PFSK-1 (cell line): ENCODE measurements around the gene OR52J3.

Source experiments
- FOXP2 ChIP-seq: optimal IDR thresholded peaks from 2 replicates; pipeline ENCODE3; 2011; ENCODE audit warnings: borderline replicate concordance, control low read depth, inconsistent platforms; ENCODE audit not compliant: insufficient read depth; ENCODE audit errors: extremely low read length, extremely low read depth
- POLR2AphosphoS5 ChIP-seq: IDR thresholded peaks from 2 replicates; pipeline ENCODE4 v1.6.1; 2012; ENCODE audit warnings: low read depth, mild to moderate bottlenecking, control low read depth, low read length, moderate library complexity
- SIN3A ChIP-seq: IDR thresholded peaks from 2 replicates; pipeline ENCODE4 v1.6.1; 2012; ENCODE audit warnings: mild to moderate bottlenecking, low read length, moderate library complexity, borderline replicate concordance; ENCODE audit not compliant: insufficient read depth
- TAF1 ChIP-seq: IDR thresholded peaks from 2 replicates; pipeline ENCODE4 v1.6.1; 2012; ENCODE audit warnings: low read length, control low read depth, borderline replicate concordance; ENCODE audit not compliant: insufficient read depth
- TF ChIP-seq, protein P1 (sequence below), 2 experiments: IDR thresholded peaks; 2 replicates each; pipeline versions ENCODE4 v1.6.1 to v1.8.0; 2011 to 2012; ENCODE audit warnings: low read depth in 2 of 2, low read length in 2 of 2, control low read depth in 1 of 2, inconsistent platforms in 1 of 2, mild to moderate bottlenecking in 1 of 2, moderate library complexity in 1 of 2; ENCODE audit not compliant: insufficient read depth in 1 of 2

The OR52J3 gene

DNA sequence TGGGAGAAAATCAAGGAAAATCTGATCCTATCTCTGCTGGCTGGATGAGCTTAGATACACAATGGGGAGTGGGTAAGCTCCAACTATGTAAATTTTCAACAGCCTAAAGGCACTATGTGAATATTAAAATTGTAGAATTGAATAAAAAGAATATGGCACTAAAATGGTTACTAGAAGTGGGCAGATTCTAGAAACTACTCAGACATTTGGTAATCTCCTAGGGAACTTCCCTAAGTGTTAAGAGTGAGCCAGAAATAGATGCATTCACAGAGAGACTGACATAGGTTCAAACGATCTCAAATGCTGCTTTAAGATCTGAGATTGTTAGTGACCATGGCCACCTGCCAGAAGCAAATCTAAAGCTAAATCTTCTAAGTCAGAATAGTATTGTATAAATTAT is 18.7 kb downstream of the OR52J3 start:
- TF ChIP-seq POLR2AphosphoS5 (no peak), TAF1 (no peak), FOXP2 (no peak), SIN3A (no peak)
- TF ChIP-seq, protein P1, sequence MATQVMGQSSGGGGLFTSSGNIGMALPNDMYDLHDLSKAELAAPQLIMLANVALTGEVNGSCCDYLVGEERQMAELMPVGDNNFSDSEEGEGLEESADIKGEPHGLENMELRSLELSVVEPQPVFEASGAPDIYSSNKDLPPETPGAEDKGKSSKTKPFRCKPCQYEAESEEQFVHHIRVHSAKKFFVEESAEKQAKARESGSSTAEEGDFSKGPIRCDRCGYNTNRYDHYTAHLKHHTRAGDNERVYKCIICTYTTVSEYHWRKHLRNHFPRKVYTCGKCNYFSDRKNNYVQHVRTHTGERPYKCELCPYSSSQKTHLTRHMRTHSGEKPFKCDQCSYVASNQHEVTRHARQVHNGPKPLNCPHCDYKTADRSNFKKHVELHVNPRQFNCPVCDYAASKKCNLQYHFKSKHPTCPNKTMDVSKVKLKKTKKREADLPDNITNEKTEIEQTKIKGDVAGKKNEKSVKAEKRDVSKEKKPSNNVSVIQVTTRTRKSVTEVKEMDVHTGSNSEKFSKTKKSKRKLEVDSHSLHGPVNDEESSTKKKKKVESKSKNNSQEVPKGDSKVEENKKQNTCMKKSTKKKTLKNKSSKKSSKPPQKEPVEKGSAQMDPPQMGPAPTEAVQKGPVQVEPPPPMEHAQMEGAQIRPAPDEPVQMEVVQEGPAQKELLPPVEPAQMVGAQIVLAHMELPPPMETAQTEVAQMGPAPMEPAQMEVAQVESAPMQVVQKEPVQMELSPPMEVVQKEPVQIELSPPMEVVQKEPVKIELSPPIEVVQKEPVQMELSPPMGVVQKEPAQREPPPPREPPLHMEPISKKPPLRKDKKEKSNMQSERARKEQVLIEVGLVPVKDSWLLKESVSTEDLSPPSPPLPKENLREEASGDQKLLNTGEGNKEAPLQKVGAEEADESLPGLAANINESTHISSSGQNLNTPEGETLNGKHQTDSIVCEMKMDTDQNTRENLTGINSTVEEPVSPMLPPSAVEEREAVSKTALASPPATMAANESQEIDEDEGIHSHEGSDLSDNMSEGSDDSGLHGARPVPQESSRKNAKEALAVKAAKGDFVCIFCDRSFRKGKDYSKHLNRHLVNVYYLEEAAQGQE (IDR thresholded peaks at IDR 0.05; ENCODE audit: insufficient read depth in 1 of 2, low read depth in 2 of 2, low read length in 2 of 2): no peak

DNA sequence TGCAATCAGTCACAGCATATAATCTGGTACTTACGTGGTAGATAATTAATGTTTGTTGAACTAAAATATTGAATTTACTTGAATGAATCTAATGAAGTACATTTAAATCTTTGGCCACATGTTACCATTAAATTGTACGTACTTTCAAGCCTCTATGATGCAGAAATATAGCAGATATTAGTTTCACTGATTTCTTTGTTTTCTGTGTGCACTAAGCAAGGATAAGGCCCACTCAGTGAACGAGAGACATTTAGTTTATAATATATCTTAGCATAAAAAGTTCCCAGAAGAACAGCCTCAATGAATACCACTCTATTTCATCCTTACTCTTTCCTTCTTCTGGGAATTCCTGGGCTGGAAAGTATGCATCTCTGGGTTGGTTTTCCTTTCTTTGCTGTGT is 22.9 kb downstream of the OR52J3 start, which contains the start of gene OR52E1:
TSS of gene OR52E1 (plus strand) at position 301 of the 400 bp plus-strand sequence.
- TF ChIP-seq, protein P1 (IDR thresholded peaks at IDR 0.05; ENCODE audit: insufficient read depth in 1 of 2, low read depth in 2 of 2, low read length in 2 of 2): no peak
- no peak for TF ChIP-seq FOXP2

- TF ChIP-seq, protein P1 (IDR thresholded peaks at IDR 0.05; ENCODE audit: insufficient read depth in 1 of 2, low read depth in 2 of 2, low read length in 2 of 2): no peak
- no peak for TF ChIP-seq POLR2AphosphoS5
- no peak for TF ChIP-seq TAF1
- no peak for TF ChIP-seq SIN3A
These were observed 25.5 kb downstream of the OR52J3 start for GRCh38 chr11:5071799-5072198.

GRCh38 chr11:5081405-5081804 is 35.1 kb downstream of the OR52J3 start:
- TF ChIP-seq POLR2AphosphoS5 (no peak), FOXP2 (no peak), TAF1 (no peak), SIN3A (no peak)
- TF ChIP-seq, protein P1 (IDR thresholded peaks at IDR 0.05; ENCODE audit: insufficient read depth in 1 of 2, low read depth in 2 of 2, low read length in 2 of 2): no peak

DNA sequence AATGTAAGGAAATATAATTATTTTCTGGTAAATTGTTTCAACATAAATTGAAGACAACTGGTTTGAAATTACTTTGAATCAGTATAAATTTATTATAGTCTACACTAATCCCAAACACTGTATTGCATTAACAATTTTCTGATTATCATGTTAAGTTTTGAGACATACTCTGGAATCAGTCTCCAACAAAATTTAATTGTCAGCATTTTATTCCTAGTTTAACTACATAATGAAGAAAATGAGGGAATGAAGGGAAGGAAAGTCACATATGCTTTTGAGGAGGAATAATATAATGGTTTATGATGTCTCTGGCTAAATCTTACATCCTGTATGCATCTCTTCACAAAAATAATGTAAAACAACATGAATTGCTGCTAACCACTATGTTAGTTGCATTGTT is 37.3 kb downstream of the OR52J3 start:
- TF ChIP-seq FOXP2 (no peak), TAF1 (no peak), POLR2AphosphoS5 (no peak), SIN3A (no peak)
- TF ChIP-seq, protein P1 (IDR thresholded peaks at IDR 0.05; ENCODE audit: insufficient read depth in 1 of 2, low read depth in 2 of 2, low read length in 2 of 2): no peak
